Superior temporal gyrus (tissue), 1 donor: Measurements from ENCODE around the gene CDC37L1.
"Not testable (repeated sequence)": the region's sequence is repeated elsewhere in the genome, so short reads cannot be mapped to it uniquely, and the experiment has no call there.

Experiments used
- DNase-seq: peaks from one replicate; pipeline ENCODE4 v3.0.0-alpha.2; 2016; ENCODE audit errors: extremely low spot score

The CDC37L1 gene

DNA sequence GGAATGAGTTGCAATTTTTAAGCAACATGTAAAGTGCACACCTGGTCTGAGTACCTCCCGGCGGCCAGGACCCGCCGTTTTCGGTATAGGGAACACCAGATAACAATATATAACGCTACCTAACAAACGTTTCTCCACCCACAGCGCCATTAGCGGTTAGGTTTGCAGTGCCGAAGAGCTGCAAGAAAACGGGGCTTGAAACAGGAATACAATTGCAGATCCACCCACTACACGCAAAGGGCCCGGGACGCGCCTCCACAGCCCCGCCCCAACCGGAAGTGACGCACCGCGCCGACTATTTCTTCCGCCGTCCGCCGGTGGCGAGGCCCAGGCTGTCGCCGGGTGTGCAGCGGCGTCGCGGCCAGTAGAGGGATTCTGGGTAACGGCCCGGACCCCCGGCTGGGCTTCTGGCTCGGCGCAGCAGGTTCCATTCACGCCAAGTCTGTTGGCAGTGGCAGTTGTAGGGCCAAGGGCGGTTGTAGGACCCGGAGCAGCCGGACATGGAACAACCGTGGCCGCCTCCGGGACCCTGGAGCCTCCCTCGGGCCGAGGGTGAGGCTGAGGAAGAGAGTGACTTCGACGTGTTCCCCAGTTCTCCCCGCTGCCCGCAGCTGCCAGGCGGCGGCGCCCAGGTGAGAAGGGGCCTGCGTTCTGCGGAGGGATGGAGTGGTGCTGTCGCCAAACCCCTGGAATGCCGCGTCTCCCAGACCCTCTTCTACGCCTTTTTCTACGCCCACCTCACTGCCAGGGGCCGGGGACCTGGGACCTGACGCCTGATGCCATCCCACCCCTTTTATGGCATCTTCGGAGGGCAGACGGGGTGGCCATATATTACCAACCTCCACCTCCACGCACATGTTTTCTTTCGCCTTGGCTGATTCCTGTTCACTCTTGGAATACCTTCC is at the start of gene CDC37L1:
TSS of gene CDC37L1 (plus strand) at position 302 of the 905 bp plus-strand sequence. CDS start at position 501, 199 bp downstream.
- peak; percentile 98 for DNase-seq

DNA sequence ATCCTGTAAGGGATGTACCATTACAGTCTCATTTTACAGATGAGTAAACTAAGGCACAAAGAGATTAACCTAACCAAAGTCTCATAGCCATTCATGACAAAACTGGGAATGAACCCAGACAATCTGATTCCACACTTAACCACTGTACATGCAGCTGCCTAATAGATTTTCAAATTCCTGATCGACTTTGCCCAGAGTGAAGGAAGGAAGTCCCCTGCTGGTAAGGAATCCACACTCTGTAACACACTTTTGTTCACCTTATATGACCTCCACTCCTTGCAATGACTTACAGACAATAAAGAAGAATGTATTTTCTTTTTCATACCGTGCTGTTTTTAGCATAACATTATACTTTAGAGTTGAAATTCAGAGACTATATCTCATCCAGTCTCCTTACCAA is 48.5 kb upstream of the CDC37L1 start:
- DNase-seq = no peak

DNA sequence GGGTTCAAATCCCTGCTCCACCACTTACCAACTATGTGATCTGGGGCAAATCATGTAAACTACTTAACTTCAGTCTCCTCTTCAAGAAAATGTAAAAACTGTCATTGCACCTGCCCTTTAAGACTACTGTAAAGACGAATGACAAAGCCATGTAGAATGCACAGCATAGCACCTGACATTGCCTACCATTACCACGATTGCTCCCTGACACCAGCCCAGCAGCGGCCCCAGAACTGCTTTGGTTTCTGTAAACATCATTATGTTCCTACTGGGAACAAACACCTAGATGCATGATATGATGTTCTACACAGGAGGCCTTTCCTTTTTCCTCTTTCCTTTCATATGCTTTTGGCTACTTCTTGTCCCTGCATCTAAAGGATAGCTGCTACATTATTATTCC is 40.4 kb upstream of the CDC37L1 start:
- no peak for DNase-seq

DNA sequence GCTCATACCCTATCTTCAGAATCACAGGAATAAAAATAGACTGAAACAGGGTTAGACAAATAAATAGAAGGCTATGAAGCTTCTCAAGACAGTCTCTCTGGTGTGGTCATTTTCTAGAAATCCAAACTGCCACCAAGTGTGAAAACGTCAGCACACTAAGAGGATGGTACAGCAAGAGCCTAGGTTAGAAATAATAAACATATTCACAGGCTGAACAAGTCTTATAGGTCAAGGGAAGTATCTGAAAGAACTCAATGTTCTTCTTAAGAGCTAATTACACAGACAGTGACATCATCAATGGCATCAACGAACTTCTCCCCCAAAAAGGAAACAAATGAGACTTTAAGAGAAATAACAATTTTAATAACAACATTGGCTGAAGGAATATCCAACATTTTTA is 39.9 kb upstream of the CDC37L1 start:
- DNase-seq = no peak

DNA sequence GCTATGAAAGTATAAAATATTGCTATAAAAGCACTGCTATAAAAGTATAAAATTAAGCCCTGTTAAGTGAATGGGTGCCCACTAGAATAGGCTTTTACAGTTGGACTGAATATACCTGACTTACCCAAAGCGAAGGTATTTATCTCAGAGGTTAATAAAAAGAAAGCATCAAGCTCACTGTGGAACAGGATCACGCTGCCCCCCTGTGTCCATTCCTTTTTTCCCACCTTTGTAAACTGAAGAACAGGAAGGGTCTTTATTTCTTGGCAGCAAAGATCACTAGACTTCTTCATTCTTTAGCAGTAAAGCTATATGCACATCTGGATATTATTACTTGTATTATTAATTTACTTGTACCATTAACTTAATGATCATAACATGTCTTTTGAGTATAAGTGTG is 39.3 kb upstream of the CDC37L1 start:
- no peak for DNase-seq

DNA sequence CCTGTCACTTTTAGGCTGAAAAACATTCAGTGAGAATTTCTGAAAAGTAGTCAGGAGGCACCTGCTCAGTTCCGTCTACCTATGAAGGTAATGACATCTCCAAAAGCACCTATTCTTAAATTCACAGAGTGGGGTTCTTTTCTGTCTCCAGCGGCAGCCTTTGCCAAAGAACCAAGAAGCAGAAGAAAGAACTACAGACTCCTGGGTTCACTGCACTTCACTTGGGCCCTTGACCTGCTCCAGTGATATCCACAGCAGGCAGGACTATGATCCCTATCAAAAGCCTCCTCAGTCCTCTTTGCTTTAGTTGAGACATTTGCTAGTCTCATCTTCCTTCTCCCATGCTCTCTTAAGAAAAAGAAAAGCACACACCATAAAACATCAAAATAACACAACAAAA is 37.0 kb upstream of the CDC37L1 start:
- DNase-seq = no peak

GRCh38 chr9:4654084-4654483 is 25.3 kb upstream of the CDC37L1 start:
- no peak for DNase-seq

DNA sequence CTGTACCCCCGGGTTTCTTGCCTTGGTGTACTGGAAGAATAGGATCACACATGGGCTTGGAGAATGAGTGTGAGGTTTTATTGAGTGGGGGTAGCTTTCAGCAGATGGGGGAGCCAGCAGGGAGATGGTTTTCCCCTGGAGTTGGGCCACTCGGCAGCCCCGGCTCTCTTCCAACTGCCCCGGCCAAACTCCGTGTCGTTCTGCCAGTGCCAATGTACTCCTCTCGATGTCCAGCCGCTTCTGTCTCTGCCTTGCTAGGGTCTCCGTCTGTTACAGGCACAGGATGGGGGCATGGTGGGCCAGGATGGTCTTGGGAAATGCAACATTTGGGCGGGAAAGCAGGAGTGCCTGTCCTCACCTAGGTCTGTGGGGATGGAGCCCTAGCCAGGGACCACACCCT is 24.8 kb upstream of the CDC37L1 start:
- no peak for DNase-seq

- DNase-seq = not testable (repeated sequence)
Measured at GRCh38 chr9:4656196-4656595, 23.2 kb upstream of the CDC37L1 start.

- DNase-seq = no peak
Measured at GRCh38 chr9:4656621-4657020, 22.7 kb upstream of the CDC37L1 start.

DNA sequence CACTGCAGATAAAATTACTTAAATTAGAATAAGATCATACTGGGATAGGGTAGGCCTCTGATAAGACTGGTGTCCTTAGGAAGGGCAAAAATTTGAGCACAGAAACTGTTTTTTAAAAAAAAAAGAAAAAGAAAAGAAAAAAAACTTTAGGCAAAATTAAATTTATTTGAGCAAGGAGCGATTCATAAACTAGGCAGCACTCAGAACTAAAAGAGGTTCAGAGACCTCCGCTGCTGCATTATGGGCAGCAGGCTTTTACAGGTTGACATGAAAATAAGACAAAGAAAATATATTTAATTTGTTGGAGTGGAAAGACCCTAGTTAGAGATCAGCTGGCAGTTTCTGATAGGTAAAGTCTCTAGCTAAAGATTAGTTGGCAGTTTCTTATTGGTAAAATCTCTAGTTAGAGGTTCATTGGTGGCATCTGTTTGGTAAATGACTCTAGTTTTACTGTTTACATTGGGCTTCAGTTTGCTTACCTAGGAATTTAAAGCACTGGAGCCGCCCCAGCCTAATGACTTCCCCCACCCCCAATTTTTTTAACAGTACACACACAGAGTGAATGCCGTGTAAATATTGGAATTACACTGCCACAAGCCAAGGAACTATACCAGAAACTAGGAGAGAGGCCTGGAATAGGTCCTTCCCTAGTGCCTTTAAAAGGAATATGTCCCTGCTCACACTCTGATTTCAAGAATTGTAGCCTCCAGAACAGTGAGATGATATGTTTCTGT is 21.8 kb upstream of the CDC37L1 start:
- DNase-seq = no peak

- DNase-seq = not testable (repeated sequence)
Measured at GRCh38 chr9:4660665-4661064, 18.7 kb upstream of the CDC37L1 start.

DNA sequence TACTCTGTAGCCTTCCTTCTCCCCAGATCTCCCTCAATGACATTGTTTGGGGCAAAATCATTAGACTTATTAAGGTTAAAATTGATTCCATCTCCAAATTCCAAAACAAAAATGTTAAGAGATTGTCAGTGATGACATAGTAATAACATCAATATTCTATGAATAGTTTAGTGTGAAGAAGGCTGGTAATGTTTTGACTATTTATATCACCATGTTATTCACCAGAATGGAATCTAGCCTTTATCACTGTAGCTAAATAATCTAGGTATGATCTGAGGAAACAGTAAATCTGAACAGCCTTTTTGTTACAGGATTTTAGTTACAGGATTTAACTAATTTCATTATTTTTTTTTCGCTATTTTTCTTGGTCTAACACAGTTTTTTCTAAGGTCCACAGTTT is 18.2 kb upstream of the CDC37L1 start:
- no peak for DNase-seq

DNA sequence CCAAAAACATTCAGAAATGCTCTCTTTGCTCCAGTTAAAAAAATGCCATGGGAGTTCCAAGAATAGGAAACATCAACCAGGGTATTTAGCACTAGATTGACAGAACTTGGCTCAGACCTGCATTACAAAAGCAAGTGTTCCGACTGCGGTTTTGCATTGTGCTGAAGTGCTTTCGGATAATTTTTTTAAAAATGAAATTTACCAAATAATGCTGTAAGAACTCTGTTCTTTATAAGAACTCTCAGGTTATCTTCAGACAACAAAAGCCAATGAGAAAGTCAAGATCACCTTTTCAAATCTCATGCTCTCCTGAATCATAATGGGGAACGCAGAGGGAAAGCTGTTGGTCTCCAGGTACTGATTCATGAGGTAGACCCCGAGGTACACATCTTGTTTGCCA is 17.8 kb upstream of the CDC37L1 start:
- no peak for DNase-seq

GRCh38 chr9:4662108-4662988 is 17.0 kb upstream of the CDC37L1 start, which contains the start of gene PLPP6:
Gene PLPP6 (plus strand): TSS chr9:4662294. CDS start chr9:4662376, 82 bp downstream.
- DNase-seq = peak; percentile 86

DNA sequence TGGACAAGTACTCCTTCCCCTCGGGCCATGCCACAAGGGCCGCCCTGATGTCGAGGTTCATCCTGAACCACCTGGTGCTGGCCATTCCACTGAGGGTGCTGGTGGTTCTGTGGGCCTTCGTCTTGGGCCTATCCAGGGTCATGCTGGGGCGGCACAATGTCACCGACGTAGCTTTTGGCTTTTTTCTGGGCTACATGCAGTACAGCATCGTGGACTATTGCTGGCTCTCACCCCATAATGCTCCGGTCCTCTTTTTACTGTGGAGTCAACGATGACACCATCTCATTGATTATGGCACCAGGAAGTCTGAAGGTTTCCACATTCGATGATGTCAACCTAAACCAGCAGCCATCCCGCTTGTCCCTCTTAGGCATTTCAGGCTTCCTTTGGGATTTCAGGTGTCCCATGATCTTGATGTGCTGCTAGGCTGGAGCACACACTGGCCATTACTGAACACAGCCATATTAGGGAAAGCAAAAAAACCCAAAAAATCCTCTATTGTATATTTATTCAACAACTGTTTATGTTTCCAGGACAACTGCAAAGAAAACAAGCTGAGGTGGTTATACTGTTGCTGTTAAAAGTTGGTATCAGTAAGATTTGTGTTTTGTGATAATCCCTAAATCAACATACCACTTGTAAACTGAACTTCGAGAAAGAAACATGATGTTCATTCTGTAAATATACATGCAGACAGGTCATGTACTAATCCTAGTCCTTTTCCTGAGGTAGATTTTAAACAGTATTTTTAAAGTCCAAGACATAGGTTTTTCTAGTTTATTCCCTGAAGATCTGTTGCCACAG is 16.2 kb upstream of the CDC37L1 start:
- no peak for DNase-seq

DNA sequence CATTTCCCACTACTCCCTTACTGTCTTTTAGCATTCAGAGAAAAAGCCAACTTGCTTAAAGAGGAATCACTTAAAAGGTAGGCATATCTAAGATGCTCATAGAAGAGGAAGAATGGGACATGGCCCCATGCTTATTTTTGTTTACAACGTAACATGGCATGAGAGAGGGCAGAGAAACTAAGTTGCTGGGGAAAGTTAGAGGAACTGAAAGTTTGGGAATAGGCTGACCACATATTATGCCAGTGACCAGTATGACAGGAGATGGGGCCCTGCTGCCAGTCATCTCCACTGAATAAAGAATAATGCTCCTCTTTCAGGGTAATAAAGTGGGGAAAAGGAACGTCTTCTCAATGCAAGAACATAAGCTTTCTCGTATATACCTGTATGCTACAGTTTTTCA is 15.4 kb upstream of the CDC37L1 start:
- DNase-seq = peak; percentile 43

GRCh38 chr9:4665357-4665756 is 14.0 kb upstream of the CDC37L1 start:
- peak; percentile 59 for DNase-seq

DNA sequence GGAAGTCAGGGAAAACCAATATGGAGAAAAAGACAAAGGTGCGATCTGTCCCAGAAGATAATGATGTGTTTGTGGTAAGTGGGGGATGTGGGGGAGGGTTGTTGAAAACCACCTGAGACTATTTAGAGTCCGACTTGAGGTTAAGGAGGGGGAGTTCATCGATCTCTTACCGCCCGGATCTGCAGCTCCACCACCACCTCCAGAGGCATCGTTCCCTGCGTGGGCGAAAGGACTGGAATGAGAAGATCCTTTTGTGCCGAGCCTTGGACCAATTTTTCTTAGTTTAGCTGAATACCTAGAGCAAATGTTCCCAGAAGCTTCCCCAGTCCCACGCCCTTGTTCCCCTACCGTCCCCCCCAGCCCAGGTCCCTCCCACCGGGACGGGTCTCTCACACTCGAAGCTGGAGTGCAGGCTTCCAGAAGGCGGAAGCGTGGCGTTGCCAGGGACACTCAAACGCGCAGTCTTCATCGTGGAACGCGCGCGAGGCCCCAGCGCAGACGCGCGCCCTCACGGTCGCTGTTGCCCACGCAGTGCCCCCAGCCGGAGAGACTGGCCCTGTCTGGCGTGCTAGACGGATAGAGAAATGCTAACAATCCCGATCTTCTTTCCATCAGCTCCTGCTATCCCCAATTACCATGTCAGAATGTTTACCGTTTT is 13.2 kb upstream of the CDC37L1 start, which contains the start of gene SPATA6L:
TSS of gene SPATA6L (minus strand) at position 439 of the 658 bp plus-strand sequence. CDS start at position 209, 230 bp downstream.
- DNase-seq = peak; percentile 68

- no peak for DNase-seq
Measured at GRCh38 chr9:4667681-4668080, 11.7 kb upstream of the CDC37L1 start.
